GM10847 (cell line): ENCODE measurements around the gene ERMARD.

Experiments used
- POLR2A ChIP-seq: IDR thresholded peaks from 2 replicates; pipeline ENCODE4 v1.6.1; 2011; ENCODE audit not compliant: insufficient read length; ENCODE audit errors: extremely low read depth

Gene ERMARD

DNA sequence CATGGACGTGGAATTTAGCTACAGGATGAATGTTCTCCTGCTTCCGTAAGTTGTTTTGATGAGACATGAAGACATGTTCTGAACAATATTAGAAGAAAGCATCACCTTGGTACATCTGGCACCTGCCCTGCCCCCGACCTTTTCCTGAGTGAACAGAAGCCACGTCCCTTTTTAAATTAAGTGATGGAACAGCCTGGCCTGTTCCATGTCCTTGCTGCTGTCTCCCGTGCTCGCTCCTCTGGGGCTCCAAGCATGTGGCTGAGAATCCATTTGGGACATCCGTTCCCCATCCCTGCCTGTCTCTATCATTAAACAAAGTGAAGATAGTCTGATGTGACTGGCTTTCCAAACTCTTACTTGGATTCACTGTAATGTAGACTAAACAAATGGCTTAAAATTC, 36.4 kb downstream of the ERMARD start:
- TF ChIP-seq POLR2A = no peak

DNA sequence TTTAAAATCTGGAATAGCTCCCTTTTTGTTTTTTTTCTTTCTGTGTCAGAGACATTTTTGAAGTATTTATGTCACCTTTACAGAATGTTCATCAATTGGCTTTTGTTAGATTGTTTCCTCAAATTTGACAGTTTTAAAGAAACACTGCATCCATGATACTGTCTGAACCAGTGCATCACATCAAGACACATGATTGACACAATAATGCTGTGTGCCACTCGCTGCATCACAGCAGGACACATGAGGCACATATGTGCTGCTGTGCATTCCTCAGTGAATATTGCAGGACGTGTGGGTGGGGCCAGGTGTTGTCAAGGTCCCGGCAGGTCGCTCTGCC, 37.4 kb downstream of the ERMARD start:
- TF ChIP-seq POLR2A = no peak

DNA sequence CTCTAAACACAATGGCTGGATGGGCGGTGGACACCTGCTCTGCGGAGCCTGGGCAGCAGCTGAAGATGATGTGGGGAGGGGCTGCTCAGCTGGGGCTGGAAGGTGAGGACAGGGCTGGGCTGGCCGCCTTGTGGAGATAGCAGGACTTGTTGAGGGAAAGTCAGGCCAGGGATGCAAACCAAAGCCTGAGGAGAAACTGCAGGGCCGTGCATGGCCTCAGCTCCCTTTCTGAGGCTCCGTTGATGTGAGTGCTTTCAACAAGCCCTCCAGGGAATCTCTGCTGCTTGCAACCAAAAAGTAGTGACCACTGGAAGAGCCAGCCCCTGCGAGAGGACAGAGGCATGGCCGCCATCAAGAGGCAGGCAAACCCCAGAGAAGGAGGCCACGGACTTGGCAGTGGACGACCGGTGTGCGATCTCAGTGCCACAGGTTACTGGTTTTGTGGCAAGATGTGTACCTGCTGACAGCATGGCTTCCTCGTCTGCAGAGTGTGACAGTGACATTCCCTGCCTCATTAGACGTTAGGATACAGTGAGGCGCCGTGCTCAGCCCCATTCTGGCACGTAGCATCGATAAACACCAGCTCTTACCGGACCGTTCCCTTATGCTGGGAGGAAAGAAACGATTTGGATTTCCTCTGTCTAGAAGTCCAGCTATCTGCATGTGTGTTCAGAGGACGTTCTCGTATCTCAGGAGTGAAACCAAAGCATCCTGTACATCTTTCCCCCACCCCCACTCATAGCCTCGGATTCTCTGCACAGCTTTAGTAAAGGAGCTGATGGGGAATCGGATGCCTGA, 37.9 kb downstream of the ERMARD start:
- TF ChIP-seq POLR2A = no peak

DNA sequence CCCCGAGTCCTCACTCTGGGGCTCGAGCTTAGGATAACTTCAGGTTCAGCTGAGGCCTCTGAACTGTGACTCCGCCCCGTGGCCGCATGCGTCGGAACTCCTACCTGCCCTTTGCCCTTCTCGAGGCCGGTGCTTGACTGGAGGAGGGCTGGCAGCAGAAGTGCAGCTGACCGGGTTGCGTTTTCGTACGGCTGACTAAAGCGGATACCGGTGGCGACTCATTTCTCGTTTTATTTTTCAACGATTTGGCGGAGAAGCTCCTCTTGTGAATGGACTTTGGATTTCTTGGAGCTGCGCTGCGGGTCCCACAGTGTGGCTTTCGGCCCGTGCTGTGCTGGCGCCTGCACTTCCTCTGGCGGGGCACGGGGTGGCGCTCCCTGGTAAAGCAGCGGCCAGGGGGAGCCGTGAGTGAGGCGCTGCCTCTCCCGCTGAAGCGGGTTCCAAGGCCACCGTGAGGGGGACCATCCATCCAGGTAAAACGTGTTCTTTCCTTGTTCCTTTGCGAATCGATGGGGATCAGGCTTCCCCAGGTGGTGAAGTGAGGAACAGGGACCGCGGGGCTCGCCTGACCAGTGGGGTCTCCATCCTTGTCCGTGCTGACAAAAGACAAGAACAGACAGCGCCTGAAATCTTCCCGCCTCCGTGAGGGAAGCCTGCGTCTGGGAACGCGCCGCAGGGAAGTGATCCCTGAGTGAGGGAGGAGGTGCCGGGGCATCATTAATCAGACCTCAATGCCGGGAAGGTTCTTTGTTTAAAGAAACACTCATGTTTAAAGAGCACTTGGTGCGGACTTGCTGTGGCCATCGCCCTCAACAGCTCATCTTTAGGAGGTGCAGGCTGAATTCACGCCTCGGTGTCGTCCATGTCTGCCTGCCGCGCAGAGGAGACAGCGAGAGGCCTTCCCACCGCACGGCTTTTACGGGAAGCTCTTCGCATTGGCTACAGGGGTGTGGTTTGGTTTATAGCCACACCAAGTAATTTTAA, 38.8 kb downstream of the ERMARD start:
- TF ChIP-seq POLR2A = no peak

DNA sequence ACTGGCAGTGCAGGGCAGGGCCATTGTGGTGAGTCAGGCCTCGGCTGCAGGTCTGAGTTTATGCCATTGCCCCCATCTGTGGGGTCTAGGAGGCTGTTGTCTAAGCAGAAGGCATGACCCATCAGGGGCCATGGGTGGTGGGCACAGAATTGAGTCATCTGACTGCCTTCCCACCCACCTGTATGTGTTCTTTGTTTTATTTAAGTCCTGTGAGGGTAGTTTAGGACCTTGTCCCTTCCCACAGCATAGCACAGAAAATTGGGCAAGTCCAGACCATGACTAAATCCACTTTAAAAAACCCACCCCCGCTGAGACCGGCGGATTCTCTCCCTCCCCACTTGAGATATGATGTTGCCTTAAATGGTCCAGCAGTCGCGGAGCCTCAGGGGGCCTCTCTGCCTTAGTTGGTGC, 40.3 kb downstream of the ERMARD start:
- TF ChIP-seq POLR2A = no peak

DNA sequence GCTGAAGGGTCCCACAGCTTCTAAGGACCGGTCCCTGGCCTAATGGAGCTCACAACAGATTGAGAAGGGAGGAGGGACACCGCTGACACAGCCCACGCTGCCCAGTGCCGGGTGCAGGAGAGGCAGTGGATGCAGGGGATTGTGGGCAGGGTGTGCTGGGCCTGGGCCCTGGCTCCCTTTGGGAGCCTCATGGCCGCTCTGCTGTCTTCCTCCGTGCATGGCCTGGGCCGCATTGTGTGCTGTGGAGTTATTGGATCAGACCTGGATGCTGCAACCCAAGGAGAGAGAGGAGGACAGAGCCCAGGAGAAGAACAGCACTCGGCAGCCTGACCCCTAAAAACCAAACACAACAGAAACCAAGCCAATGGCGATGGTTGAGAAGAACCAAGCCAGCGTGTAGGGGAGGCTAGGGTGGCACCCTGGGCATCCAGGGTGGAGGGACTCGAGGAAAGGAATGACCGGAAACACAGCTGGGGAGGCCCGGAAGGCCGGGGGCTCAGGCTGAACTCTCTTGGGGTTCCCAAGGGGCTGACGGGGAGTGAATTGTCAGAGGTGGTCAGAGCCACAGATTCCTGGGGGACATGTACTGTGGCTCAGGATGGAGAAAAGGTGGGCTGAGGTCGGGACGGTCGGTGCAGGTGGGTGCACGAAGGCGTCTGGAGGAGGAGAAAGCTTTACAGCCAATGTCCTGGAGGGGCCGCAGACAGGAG, 41.0 kb downstream of the ERMARD start:
- no peak for TF ChIP-seq POLR2A

DNA sequence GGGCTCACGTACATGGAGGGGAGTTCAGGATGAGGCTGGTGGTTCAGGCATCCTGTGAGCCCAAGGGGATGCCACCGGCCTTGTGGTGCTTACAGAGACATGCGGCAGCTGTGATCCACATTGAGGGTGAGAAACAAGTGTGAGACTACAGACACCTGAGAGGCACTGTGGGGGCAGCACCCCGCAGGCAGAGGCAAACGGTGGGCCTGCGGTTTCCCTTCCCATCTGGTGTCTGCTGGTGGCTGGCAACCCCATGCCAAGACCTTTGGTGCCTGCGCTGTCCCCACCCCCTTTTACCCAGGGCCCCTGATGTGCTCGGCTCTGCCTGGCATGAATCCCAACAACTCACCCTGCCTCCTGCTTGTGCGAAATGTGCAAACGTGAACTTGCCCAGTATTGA, 42.0 kb downstream of the ERMARD start:
- TF ChIP-seq POLR2A = no peak

DNA sequence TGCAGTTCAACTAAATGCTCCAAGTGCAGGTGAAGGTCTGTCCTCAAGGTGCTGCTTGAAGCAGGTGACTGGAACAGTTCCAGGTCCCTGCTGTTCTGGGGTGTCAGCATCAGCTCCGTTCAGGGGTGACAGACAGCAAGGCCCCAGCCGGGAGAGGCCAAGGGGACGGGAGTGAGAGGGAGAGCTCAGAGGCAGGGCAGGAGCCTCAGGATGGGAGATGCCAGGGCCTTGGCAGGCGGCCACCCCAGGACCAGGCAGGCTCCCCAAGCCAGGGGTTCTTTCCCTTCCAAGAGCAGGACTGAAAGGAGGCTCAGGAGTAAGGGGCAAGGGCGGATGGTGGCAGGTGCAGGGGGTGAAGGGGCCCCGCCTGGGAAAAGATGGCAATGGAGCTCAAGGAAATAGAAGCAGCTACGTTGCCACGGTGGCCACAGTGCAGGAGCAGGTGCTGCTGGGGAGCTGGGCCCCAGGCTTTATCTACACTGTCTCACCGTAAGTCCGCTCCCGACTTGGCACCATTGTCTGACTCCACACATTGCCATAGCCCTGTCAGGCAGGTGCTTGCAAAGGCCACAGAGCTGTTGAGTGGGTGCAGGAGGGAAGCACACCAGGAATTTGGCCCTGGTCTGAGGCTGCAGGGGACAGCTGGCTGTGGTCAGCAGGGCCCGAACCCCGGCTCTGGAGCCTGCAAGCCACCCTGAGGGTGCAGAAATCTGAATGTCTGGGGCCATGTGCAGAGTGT, 43.1 kb downstream of the ERMARD start:
- no peak for TF ChIP-seq POLR2A

DNA sequence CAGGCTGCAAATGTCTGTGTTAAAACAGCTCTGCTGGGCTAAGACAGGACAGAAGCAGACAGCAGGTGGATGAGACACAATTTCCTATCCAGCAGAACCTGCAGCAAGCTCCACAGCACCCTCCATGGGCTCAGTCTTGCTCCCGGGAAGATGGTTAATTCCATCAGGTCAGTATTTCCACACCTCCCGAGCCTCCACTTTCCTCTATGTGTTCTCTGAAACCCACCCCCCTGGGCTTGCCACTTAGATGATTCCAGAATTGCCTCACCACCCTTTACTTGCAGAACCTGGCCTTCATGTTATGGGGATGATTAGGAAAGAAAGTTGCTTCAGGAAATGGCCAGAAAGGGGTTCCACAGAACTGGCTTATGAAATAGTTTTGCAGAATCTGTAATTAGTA, 43.8 kb downstream of the ERMARD start:
- TF ChIP-seq POLR2A = no peak

DNA sequence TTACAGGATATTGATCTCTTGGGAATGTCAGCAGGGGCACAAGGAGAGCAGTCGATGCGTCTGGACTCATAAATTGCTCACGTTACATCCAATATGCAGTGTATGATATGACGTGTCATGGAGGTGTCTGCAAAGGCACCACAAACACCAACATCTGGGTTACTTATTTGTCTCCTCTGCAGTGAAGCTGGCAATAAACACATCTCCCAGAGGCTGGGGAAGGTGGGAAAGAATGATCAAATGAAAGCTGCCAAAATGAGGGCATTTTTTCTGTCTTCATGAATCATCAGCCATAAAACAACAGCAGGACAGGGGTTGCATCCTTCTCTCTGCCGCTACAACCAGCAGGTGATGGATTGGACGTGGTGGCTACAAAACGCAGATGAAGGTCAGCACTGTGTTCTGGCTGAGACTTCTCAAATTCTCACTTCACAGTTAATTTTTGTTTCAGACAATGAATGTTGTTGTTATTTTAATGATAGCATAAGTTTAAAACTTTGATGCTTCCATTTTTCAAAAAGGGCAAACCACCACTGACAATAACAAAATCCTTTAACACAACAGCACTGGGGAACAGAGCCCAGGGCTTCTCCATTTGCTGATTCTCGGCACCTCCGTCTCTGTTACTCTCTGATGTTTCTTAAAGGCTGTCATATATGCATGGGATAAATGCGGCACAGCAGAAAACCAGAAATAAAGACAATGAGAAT, 47.5 kb downstream of the ERMARD start:
- TF ChIP-seq POLR2A = no peak

DNA sequence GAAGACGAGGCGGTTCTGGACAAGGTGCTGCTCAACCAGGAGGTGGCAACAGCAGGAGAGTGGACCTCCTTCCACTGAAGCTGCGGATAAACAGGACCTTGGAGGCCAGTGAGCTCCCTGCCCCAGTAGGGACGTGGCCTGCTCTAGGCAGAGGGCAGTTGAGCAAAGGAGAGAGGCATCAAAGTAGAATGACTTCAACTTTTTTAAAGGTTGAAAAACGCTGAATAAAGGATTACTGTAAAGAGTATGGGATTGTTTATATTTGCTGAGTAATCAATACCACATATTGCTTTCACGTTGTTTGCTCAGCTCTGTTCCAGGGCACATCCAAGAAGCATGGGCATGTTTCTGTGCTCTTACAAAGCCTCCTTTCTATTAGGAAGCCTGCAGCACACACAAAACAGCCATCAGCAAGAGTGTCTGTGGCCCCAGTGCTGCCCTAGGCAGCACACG, 48.1 kb downstream of the ERMARD start:
- TF ChIP-seq POLR2A = no peak

DNA sequence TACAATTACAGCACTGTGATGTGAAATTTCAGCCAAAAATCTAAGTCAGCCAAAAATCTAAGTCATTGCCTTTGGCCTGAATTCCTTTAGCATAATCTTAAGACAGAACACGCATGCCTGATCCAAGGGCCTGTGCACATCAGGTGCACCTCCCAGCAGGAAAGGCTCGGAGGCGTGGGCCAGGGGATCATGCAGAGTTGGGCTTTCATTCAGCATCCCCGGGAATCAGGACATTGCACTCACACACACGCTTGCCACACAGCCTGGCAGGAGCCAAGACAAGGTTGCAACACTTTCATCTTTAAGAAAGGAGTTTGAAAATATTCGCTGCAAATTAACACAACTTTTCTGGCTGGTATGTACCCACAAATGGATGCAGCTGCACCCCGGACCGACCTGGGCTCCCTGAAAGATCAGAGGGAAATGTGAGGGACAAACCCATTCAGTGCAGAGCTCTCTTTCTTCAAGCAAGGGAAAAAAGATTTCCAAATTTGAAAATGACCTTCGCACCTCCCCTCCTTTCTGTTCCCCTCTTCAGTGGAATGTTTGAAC, 48.8 kb downstream of the ERMARD start:
- TF ChIP-seq POLR2A = no peak

DNA sequence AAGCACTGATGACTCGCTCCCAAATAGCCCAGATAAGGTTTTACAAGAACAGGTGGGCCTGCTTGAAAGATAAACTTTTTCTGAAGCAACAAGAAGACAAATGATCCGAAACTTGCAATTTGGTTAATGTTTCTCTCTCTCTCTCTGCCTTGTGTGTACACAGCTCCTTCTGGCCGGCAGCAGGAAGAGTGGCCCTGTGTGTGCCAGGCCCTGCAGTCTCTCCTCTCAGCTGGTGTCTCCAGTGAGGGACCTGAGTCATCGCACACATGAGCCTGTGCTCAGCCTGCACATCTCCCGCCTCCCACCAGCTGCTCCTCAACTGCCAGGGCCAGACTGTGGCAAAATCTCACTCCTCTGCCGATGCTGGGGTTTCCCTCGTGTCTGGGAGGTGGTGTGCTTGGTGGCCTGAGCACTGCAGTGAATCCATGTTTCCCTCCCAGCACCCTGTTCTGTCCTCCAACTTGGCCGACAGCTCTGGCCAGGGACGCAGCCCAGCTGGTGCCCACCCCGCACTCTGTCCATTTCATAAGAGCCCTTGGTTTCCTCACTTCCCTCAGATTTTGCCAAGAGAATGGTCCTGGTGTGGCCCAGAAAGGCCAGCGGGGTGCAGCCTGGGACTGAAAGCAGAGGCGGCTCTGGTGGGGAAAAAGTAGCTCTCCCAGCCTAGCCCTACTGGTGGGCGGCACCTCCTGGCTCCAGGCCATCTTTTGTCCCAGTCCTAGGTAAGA, 49.4 kb downstream of the ERMARD start:
- TF ChIP-seq POLR2A = no peak

DNA sequence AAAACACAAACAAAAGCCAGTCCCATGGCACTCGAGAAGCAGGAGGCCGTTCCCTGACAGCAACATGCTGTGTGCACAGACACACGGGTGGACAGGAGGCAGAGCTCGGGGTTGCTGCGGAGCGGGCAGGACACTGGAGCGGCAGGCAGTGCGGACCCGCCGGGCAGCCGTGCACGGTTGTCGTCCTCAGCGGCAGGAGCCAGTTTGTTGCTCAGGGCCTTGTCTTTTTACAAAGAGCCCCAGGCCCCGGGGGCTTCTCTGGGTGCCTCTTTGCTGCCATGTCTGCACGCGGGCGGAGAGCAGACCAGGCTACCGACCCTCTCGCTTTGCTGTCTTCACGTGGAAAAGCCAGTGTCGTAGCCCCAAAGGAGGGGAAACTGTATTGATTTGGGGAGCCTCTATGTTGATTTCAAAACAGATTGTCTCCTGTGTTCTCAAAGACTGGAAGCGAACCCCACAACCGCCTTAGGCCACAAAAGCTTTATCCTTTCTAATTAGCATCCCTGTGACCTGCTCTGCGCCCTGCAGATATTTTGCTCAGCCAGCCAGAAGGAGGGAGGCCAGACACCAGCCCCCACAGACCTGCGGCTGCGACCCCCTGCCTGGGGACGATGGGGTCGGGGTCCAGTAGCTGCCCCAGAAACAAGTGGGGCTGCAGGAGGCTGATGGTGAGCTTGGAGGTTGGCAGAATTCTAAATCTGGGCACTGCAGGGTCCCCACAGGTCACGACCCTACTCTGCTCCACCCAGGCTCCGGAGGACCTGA, 50.2 kb downstream of the ERMARD start:
- TF ChIP-seq POLR2A = no peak
